ENCODE data around the gene PAX1.

Gene PAX1

DNA sequence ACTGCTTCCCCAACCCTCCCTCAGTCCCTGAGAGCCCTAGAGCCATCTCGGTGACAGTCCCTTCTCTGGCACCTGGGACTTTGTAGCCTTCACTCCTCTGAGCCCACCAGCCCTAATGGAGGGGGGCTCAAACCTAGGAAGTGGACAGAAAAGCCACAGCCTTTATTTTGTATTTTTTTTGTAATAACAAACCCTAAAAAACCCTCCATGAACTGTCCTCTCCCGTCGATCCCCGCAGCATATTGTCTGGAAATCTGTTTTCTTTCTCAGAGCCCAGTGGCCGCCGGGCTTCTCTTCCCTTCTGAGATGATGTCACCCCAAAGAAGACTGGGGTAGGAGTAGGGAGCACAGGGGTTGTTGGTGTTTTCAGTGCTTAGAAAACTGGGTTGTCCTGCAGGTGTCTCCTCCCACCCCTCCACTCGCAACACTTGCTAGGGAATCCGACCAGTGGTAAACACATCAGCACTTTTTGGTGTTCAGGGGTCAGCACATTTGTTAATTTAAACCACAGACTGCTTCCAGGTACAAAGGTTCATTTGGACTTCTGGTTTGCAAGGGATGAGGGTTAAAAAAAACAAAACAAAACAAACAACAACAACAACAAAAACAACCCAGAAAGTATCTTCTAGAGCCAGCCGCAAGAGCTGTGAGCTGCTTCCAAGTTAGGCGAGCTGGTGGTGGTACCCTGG is 9.9 kb downstream of the PAX1 start:
- H3K4me1 ChIP-seq (ENCODE audit: control insufficient read depth, insufficient read depth, low read length), result no peaks in the 10 kb centered on the region
- no peak overlapping the region for H3K4me3 ChIP-seq (ENCODE audit: low read length)
- no peaks in the 10 kb centered on the region for H3K36me3 ChIP-seq (ENCODE audit: control insufficient read depth, insufficient read depth, low read length)
- no peak overlapping the region for H3K9ac ChIP-seq (ENCODE audit: low read length)
- H3K27ac ChIP-seq (ENCODE audit: low read depth, low read length), result no peak overlapping the region
- peaks cover 5% of the 10 kb centered on the region for H3K27me3 ChIP-seq (ENCODE audit: control insufficient read depth, insufficient read depth, low read length)

DNA sequence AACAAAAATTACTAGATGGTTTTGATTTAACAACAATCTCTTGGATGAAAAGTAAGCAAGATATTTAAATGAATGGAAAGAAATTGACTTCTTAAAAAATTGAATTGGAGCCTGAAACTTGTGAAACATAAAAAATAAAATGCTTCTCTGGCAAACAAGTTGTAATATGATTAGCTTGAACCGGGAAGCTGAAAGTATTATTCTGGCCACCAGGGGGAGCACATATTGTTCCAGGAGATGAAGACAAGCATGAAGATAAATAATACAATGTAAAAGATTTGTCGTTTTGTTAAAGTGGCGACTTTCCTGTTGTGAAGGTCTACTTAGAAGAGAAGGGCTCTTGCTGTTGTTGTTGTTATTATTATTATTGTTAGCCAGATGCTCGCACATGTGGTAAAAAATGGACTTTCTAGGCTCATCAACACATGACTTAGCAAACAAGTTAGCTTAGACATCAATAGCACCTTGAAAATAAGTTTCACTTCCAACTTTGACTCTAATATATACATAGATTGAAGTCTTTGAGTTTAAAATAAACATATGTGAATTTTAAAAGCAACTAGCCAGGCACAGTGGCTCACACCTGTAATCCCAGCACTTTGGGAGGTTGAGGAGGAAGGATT is 14.2 kb downstream of the PAX1 start:
- H3K36me3 ChIP-seq (ENCODE audit: control insufficient read depth, insufficient read depth, low read length), result no peaks in the 10 kb centered on the region
- H3K27me3 ChIP-seq (ENCODE audit: control insufficient read depth, insufficient read depth, low read length), result peaks cover 4% of the 10 kb centered on the region
- H3K27ac ChIP-seq (ENCODE audit: low read depth, low read length), result no peak overlapping the region

DNA sequence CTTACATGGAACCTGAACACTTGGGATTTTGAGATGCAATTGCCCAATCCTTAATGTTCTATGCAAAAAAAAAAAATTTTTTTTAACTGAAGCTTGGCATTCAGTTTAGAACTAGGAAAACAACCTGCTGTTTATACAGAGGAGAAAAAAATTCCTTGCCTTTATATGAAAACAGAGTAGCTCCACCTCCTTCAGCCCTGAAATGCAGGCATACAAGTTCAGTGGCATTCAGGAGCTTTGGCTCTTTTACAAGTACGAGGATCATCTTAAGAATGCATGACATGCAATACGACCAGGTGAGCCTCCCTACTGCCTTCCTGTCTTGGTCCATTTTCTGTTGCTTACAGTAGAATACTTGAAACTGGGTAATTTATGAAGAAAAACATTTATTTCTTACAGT is 20.4 kb downstream of the PAX1 start:
- Histone ChIP-seq H3K4me1 (ENCODE audit: control insufficient read depth, insufficient read depth, low read length) (no peaks in the 10 kb centered on the region), H3K4me3 (ENCODE audit: low read length) (no peak overlapping the region), H3K9ac (ENCODE audit: low read length) (no peak overlapping the region), H3K27ac (ENCODE audit: low read depth, low read length) (no peak overlapping the region), H3K36me3 (ENCODE audit: control insufficient read depth, insufficient read depth, low read length) (no peaks in the 10 kb centered on the region), H3K27me3 (ENCODE audit: control insufficient read depth, insufficient read depth, low read length) (peaks cover 4% of the 10 kb centered on the region)

More for the DNA sequence above, 14.2 kb downstream of the PAX1 start:
- H3K4me3 ChIP-seq (ENCODE audit: low read length), result no peak overlapping the region
- no peaks in the 10 kb centered on the region for H3K4me1 ChIP-seq (ENCODE audit: control insufficient read depth, insufficient read depth, low read length)
- no peak overlapping the region for H3K9ac ChIP-seq (ENCODE audit: low read length)

DNA sequence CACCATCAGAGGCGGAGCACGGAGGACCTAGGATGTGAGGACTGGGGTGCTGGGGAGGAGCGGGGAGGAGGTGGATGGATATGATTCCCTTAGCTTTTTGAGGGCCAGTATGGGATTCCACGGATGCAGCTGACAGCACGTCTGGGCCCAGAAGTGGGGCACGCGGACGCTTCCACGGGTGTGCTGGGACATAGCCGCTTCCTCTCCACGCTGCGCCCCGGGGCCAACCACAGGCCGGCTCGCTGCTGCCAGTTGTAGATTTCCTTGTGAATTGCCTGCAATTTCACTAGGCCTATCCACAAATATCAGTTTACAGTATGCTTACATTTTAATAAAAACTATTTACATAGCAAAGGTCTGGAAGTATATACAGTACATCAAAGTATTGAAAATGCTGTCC is 23.9 kb downstream of the PAX1 start:
- no peak overlapping the region for H3K4me3 ChIP-seq (ENCODE audit: low read length)
- H3K4me1 ChIP-seq (ENCODE audit: control insufficient read depth, insufficient read depth, low read length), result no peaks in the 10 kb centered on the region
- peaks cover 4% of the 10 kb centered on the region for H3K27me3 ChIP-seq (ENCODE audit: control insufficient read depth, insufficient read depth, low read length)
- H3K9ac ChIP-seq (ENCODE audit: low read length), result no peak overlapping the region
- no peaks in the 10 kb centered on the region for H3K36me3 ChIP-seq (ENCODE audit: control insufficient read depth, insufficient read depth, low read length)
- no peak overlapping the region for H3K27ac ChIP-seq (ENCODE audit: low read depth, low read length)

DNA sequence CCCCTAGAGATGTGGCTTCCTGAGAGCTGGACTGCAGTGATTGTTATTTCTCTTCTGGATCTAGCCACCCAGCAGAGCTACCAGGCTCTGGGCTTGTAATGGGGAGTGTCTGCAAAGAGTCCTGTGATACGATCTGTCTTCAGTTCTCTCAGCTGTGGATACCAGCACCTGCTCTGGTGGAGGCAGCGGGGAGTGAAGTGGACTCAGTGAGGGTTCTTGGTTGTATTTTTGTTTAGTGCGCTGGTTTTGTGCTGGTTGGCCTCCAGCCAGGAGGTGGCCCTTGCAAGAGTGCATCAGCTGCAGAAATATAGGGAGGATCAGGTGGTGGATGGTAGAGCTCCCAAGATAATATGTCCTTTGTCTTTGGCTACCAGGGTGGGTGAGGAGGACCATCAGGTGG is 33.7 kb downstream of the PAX1 start:
- Histone ChIP-seq H3K4me3 (ENCODE audit: low read length) (no peak overlapping the region), H3K27me3 (ENCODE audit: control insufficient read depth, insufficient read depth, low read length) (no peaks in the 10 kb centered on the region), H3K36me3 (ENCODE audit: control insufficient read depth, insufficient read depth, low read length) (no peaks in the 10 kb centered on the region), H3K4me1 (ENCODE audit: control insufficient read depth, insufficient read depth, low read length) (no peaks in the 10 kb centered on the region), H3K9ac (ENCODE audit: low read length) (no peak overlapping the region), H3K27ac (ENCODE audit: low read depth, low read length) (no peak overlapping the region)

DNA sequence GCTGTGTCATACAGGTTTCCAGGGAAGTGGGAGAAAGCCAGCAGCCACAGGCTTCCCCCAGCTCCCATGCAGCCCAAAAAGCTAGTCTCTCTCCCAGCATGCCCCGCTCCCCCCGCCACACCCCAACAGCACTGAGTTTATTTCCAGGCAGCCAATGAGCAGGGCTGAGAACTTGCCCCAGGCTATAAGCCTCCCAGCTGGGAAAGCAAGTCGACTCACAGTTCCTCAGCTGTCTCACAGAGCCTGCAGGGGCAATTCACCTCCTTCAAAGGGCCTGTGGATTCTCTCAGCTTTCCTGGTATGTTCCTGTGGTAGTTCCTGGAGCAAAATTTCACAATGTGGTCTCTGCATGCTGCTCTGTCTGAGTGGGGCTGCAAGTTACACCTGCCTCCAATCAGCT is 34.2 kb downstream of the PAX1 start:
- Histone ChIP-seq H3K36me3 (ENCODE audit: control insufficient read depth, insufficient read depth, low read length) (no peaks in the 10 kb centered on the region), H3K27me3 (ENCODE audit: control insufficient read depth, insufficient read depth, low read length) (no peaks in the 10 kb centered on the region), H3K4me1 (ENCODE audit: control insufficient read depth, insufficient read depth, low read length) (no peaks in the 10 kb centered on the region), H3K9ac (ENCODE audit: low read length) (no peak overlapping the region), H3K27ac (ENCODE audit: low read depth, low read length) (no peak overlapping the region), H3K4me3 (ENCODE audit: low read length) (no peak overlapping the region)

DNA sequence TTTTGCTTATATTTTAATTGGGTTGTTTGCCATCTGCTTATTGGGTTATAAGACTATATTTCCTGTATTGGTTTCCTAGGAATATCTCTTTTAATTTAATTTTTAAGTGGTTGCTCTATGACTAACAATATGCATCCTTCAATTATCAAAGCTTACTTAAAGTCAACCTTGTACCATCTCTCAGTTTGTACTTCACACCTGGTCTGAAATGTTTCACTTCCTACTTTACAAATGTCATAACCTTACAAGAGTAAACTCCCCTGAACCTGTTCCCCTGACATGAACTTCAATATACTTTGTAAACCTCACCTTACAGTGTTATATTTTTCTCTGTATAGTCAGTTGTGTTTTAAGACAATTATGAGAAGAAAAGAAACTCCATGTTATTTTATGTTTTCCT is 35.8 kb downstream of the PAX1 start:
- Histone ChIP-seq H3K36me3 (ENCODE audit: control insufficient read depth, insufficient read depth, low read length) (no peaks in the 10 kb centered on the region), H3K27me3 (ENCODE audit: control insufficient read depth, insufficient read depth, low read length) (no peaks in the 10 kb centered on the region), H3K9ac (ENCODE audit: low read length) (no peak overlapping the region), H3K4me3 (ENCODE audit: low read length) (no peak overlapping the region), H3K27ac (ENCODE audit: low read depth, low read length) (no peak overlapping the region), H3K4me1 (ENCODE audit: control insufficient read depth, insufficient read depth, low read length) (no peaks in the 10 kb centered on the region)

DNA sequence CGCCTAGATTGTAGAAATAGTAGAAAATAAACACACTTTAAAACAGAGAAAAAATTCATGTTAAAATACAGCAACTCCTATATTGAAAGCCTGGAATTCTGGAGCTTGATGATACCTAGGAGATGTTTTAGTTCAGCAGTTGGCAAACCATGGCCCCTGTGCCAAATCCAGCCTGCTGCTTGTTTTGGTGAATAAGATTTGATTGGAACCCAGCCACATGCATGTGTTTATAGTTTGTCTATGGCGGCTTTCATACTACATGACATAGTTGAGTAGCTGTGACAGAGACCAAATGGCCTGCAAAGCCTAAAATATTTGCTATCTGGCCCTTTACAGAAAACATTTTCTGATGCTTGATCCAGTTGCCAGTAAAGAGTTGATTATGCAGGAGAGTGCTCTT is 57.2 kb downstream of the PAX1 start:
- Histone ChIP-seq H3K4me3 (ENCODE audit: low read length) (no peak overlapping the region), H3K4me1 (ENCODE audit: control insufficient read depth, insufficient read depth, low read length) (no peaks in the 10 kb centered on the region), H3K36me3 (ENCODE audit: control insufficient read depth, insufficient read depth, low read length) (no peaks in the 10 kb centered on the region), H3K9ac (ENCODE audit: low read length) (no peak overlapping the region), H3K27ac (ENCODE audit: low read depth, low read length) (no peak overlapping the region), H3K27me3 (ENCODE audit: control insufficient read depth, insufficient read depth, low read length) (no peaks in the 10 kb centered on the region)

DNA sequence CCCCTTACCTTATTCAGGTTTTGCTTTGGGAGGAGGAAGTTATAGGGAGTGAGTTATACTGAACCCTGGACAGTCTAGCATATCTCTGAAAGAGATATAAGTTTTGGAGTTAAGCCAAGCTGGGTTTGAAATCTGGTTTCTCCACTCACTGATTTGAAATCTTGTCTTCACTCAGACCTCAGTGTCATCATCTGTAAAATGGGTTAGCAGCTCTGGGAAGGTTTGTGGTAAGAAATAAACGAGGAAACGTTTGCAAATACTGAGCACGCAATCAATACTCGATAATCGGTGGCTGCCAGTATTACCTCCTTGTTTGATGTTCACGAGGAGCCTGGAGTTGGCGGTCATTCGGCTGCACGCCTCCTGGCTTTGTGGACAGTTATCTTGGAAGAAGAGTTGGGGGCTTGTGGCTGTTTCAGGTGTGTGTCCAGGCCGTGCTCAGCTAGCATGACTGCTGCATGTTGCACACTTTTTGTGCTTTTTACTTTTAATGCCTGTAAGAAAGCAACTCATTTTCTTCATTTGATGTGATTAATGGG is 61.8 kb downstream of the PAX1 start:
- H3K4me1 ChIP-seq (ENCODE audit: control insufficient read depth, insufficient read depth, low read length), result no peaks in the 10 kb centered on the region
- H3K27me3 ChIP-seq (ENCODE audit: control insufficient read depth, insufficient read depth, low read length), result no peaks in the 10 kb centered on the region
- no peak overlapping the region for H3K27ac ChIP-seq (ENCODE audit: low read depth, low read length)
- H3K4me3 ChIP-seq (ENCODE audit: low read length), result no peak overlapping the region
- no peaks in the 10 kb centered on the region for H3K36me3 ChIP-seq (ENCODE audit: control insufficient read depth, insufficient read depth, low read length)
- H3K9ac ChIP-seq (ENCODE audit: low read length), result no peak overlapping the region

DNA sequence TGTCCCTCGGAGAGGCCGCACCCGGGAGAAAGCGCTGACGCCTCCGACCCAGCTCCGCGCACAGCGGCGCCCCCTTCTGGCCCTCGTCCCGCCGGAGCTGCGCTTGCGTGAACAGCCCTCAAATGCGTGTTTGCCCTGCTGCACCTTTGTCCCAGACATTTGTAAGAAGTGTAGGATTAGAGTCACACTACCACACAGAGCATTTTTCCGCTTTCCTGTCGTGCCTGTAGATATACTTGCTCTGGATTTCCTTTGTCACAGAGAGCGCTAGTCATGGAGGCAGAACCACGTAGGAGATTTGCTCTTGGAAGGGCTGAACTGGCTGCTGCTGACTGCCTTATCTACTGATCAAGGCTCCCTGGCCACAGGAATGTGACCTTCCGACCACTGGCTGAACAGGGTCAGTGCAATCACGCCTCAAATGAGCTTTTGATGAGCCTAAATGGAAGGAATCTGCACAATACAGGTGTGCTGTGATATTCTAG is 62.3 kb downstream of the PAX1 start:
- Histone ChIP-seq H3K36me3 (ENCODE audit: control insufficient read depth, insufficient read depth, low read length) (no peaks in the 10 kb centered on the region), H3K27ac (ENCODE audit: low read depth, low read length) (no peak overlapping the region), H3K27me3 (ENCODE audit: control insufficient read depth, insufficient read depth, low read length) (no peaks in the 10 kb centered on the region), H3K4me3 (ENCODE audit: low read length) (no peak overlapping the region), H3K4me1 (ENCODE audit: control insufficient read depth, insufficient read depth, low read length) (no peaks in the 10 kb centered on the region), H3K9ac (ENCODE audit: low read length) (no peak overlapping the region)

Measured in rectal smooth muscle tissue (tissue), 1 donor.